ENCODE data around the gene WIPI1.

DNA sequence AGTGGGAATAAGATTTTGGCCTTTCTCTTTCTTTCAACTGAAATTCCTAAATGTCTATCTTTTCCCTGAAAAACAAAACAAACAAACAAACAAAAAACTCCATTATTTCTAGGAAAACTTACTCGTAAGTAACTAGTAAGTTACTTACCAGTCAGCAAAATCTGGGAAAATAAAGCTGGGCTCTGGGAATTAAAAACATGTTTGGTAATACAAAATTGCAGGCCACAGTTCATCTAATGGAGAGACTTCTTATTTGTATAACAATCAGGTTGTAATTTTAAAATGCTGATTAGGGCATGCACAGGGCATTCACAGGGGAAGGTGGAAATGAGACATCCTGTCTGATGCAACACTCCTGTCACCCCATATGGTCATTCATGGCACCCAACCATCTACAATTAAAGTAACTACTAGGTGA is 3.8 kb upstream of the WIPI1 start:
- TF ChIP-seq CTCF (IDR thresholded peaks at IDR 0.05) (no peak), EZH2 (IDR thresholded peaks at IDR 0.05) (no peak)
